Karpas-422 (cell line): ENCODE data around the gene OR13F1. TPM values are rescaled to one million over a fixed set of nuclear protein-coding genes. Genes with fewer than 3 reads are reported as not detected.

Source experiments
- DNase-seq: peaks from one replicate; pipeline ENCODE4 v3.0.0-alpha.2; 2015
- H2AFZ ChIP-seq: fragments of 200-600 bp; sonication (generic); 2 replicates; pipeline ENCODE4 v1.6.1; 2014; ENCODE audit warnings: antibody characterized with exemption, low read length, mixed read lengths
- H3K27ac ChIP-seq: fragments of 200-600 bp; sonication (generic); 2 replicates; pipeline ENCODE4 v1.5.1; 2014; ENCODE audit warnings: mild to moderate bottlenecking, low read length, moderate library complexity
- H3K27me3 ChIP-seq: fragments of 200-600 bp; sonication (generic); 2 replicates; pipeline ENCODE4 v1.6.1; 2014; ENCODE audit warnings: low read length, mixed read lengths
- H3K36me3 ChIP-seq: fragments of 200-600 bp; sonication (generic); 2 replicates; pipeline ENCODE4 v1.6.1; 2014; ENCODE audit warnings: low read length, mixed read lengths; ENCODE audit not compliant: insufficient read depth
- H3K4me1 ChIP-seq: fragments of 200-600 bp; sonication (generic); 2 replicates; pipeline ENCODE4 v1.6.1; 2014; ENCODE audit warnings: mild to moderate bottlenecking, low read length, mixed read lengths
- H3K4me2 ChIP-seq: fragments of 200-600 bp; sonication (generic); 2 replicates; pipeline ENCODE4 v1.6.1; 2014; ENCODE audit warnings: low read length, low read depth, mild to moderate bottlenecking; ENCODE audit not compliant: poor library complexity, severe bottlenecking
- H3K4me3 ChIP-seq: fragments of 200-600 bp; sonication (generic); 2 replicates; pipeline ENCODE4 v1.5.1; 2014; ENCODE audit warnings: mild to moderate bottlenecking, antibody characterized with exemption, low read length, mixed read lengths
- H3K79me2 ChIP-seq: fragments of 200-600 bp; sonication (generic); 2 replicates; pipeline ENCODE4 v1.6.1; 2014; ENCODE audit warnings: mild to moderate bottlenecking, low read length, mixed read lengths
- H3K9ac ChIP-seq: fragments of 200-600 bp; sonication (generic); 2 replicates; pipeline ENCODE4 v1.6.0; 2014; ENCODE audit warnings: low read length
- H3K9me2 ChIP-seq: fragments of 200-600 bp; sonication (generic), shearing (Covaris generic); replicated peaks from 2 replicates; pipeline ENCODE4 v1.6.0; 2014; ENCODE audit warnings: mild to moderate bottlenecking, low read length, moderate library complexity; ENCODE audit not compliant: insufficient read depth
- H3K9me3 ChIP-seq: fragments of 300-700, 200-600 bp; sonication (generic); 2 replicates; pipeline ENCODE4 v1.6.1; 2014; ENCODE audit warnings: low read length, mixed read lengths
- H4K20me1 ChIP-seq: fragments of 200-600 bp; sonication (generic); 2 replicates; pipeline ENCODE4 v1.6.1; 2014; ENCODE audit warnings: mild to moderate bottlenecking, antibody characterized with exemption, low read length, low read depth; ENCODE audit not compliant: insufficient read depth
- total RNA-seq: library from RNA; depleted of rRNA; stranded (reverse); fragments of >200 nt; shearing (Covaris generic); gene quantifications from 2 replicates; pipeline ENCODE4 v1.2.3, GENCODE V29; 2014; ENCODE audit warnings: low replicate concordance; rRNA removed

OR13F1 gene
- not detected in 2 replicates for total RNA-seq

GRCh38 chr9:104503963-104504362, at the start of gene OR13F1:
OR13F1 (plus strand) TSS chr9:104504263; CDS start chr9:104504263, 0 bp downstream.
- H3K4me2 ChIP-seq: no peak within 1 kb of the TSS
- H3K79me2 ChIP-seq: no peaks in the 10 kb centered on the region
- H2AFZ ChIP-seq: no peak within 1 kb of the TSS
- H3K27ac ChIP-seq: no peak within 1 kb of the TSS
- no peaks in the 10 kb centered on the region for H3K27me3 ChIP-seq
- H4K20me1 ChIP-seq: no peaks in the 10 kb centered on the region
- no peaks in the 10 kb centered on the region for H3K4me1 ChIP-seq
- H3K9me3 ChIP-seq: no peaks in the 10 kb centered on the region
- H3K9ac ChIP-seq: no peak within 1 kb of the TSS
- no peak within 1 kb of the TSS for H3K4me3 ChIP-seq
- no peaks in the 10 kb centered on the region for H3K36me3 ChIP-seq
- no peaks in the 10 kb centered on the region for H3K9me2 ChIP-seq
- no peak for DNase-seq

GRCh38 chr9:104456831-104457230, 47.2 kb upstream of the OR13F1 start:
- H3K27ac ChIP-seq: no peak overlapping the region
- H3K4me2 ChIP-seq: no peak overlapping the region
- H4K20me1 ChIP-seq: no peaks in the 10 kb centered on the region
- H3K79me2 ChIP-seq: no peaks in the 10 kb centered on the region
- no peaks in the 10 kb centered on the region for H3K9me3 ChIP-seq
- peak; percentile 48 for DNase-seq
- no peaks in the 10 kb centered on the region for H3K27me3 ChIP-seq
- H3K4me1 ChIP-seq: no peaks in the 10 kb centered on the region
- H2AFZ ChIP-seq: no peak overlapping the region
- no peak overlapping the region for H3K4me3 ChIP-seq
- H3K36me3 ChIP-seq: no peaks in the 10 kb centered on the region
- no peak overlapping the region for H3K9ac ChIP-seq
- H3K9me2 ChIP-seq: no peaks in the 10 kb centered on the region

GRCh38 chr9:104463864-104464263, 40.2 kb upstream of the OR13F1 start:
- Histone ChIP-seq H2AFZ (no peak overlapping the region), H3K79me2 (no peaks in the 10 kb centered on the region), H3K9me3 (no peaks in the 10 kb centered on the region), H3K36me3 (no peaks in the 10 kb centered on the region), H3K4me2 (no peak overlapping the region), H3K27me3 (no peaks in the 10 kb centered on the region), H3K4me3 (no peak overlapping the region), H3K9me2 (no peaks in the 10 kb centered on the region), H3K27ac (no peak overlapping the region), H3K9ac (no peak overlapping the region), H4K20me1 (no peaks in the 10 kb centered on the region), H3K4me1 (no peaks in the 10 kb centered on the region)
- no peak for DNase-seq

- no peak overlapping the region for H3K4me2 ChIP-seq
- peaks cover 3% of the 10 kb centered on the region for H3K4me1 ChIP-seq
- no peaks in the 10 kb centered on the region for H3K9me2 ChIP-seq
- H3K79me2 ChIP-seq: no peaks in the 10 kb centered on the region
- no peak overlapping the region for H3K27ac ChIP-seq
- H3K27me3 ChIP-seq: no peaks in the 10 kb centered on the region
- H3K4me3 ChIP-seq: no peak overlapping the region
- no peak overlapping the region for H2AFZ ChIP-seq
- H3K9me3 ChIP-seq: no peaks in the 10 kb centered on the region
- H3K9ac ChIP-seq: no peak overlapping the region
- H3K36me3 ChIP-seq: no peaks in the 10 kb centered on the region
- DNase-seq: no peak
- H4K20me1 ChIP-seq: no peaks in the 10 kb centered on the region
These were observed 35.8 kb upstream of the OR13F1 start for GRCh38 chr9:104468261-104468660.

GRCh38 chr9:104482921-104483570, 21.0 kb upstream of the OR13F1 start:
- H3K4me3 ChIP-seq: no peak overlapping the region
- H2AFZ ChIP-seq: no peak overlapping the region
- H3K27me3 ChIP-seq: no peaks in the 10 kb centered on the region
- no peak overlapping the region for H3K27ac ChIP-seq
- no peaks in the 10 kb centered on the region for H3K9me2 ChIP-seq
- H3K4me2 ChIP-seq: no peak overlapping the region
- H3K79me2 ChIP-seq: no peaks in the 10 kb centered on the region
- H3K4me1 ChIP-seq: no peaks in the 10 kb centered on the region
- H4K20me1 ChIP-seq: no peaks in the 10 kb centered on the region
- no peak for DNase-seq
- no peak overlapping the region for H3K9ac ChIP-seq
- no peaks in the 10 kb centered on the region for H3K9me3 ChIP-seq
- no peaks in the 10 kb centered on the region for H3K36me3 ChIP-seq

GRCh38 chr9:104485014-104485413, 19.0 kb upstream of the OR13F1 start:
- no peaks in the 10 kb centered on the region for H3K27me3 ChIP-seq
- no peaks in the 10 kb centered on the region for H3K9me3 ChIP-seq
- no peaks in the 10 kb centered on the region for H4K20me1 ChIP-seq
- H3K27ac ChIP-seq: no peak overlapping the region
- H3K9ac ChIP-seq: no peak overlapping the region
- no peak overlapping the region for H3K4me2 ChIP-seq
- H3K4me3 ChIP-seq: no peak overlapping the region
- no peaks in the 10 kb centered on the region for H3K36me3 ChIP-seq
- no peaks in the 10 kb centered on the region for H3K9me2 ChIP-seq
- no peak overlapping the region for H2AFZ ChIP-seq
- DNase-seq: no peak
- H3K4me1 ChIP-seq: no peaks in the 10 kb centered on the region
- no peaks in the 10 kb centered on the region for H3K79me2 ChIP-seq

- H4K20me1 ChIP-seq: no peaks in the 10 kb centered on the region
- no peak overlapping the region for H3K4me2 ChIP-seq
- no peaks in the 10 kb centered on the region for H3K9me3 ChIP-seq
- no peaks in the 10 kb centered on the region for H3K9me2 ChIP-seq
- no peak overlapping the region for H2AFZ ChIP-seq
- H3K27me3 ChIP-seq: no peaks in the 10 kb centered on the region
- H3K4me3 ChIP-seq: no peak overlapping the region
- no peaks in the 10 kb centered on the region for H3K36me3 ChIP-seq
- no peaks in the 10 kb centered on the region for H3K79me2 ChIP-seq
- no peak overlapping the region for H3K27ac ChIP-seq
- H3K4me1 ChIP-seq: peaks cover 5% of the 10 kb centered on the region
- no peak overlapping the region for H3K9ac ChIP-seq
- peak; percentile 63 for DNase-seq
These were observed 9.3 kb upstream of the OR13F1 start for GRCh38 chr9:104494808-104495207.

- H3K9me2 ChIP-seq: no peaks in the 10 kb centered on the region
- H3K4me2 ChIP-seq: no peak overlapping the region
- no peaks in the 10 kb centered on the region for H3K9me3 ChIP-seq
- H3K27me3 ChIP-seq: no peaks in the 10 kb centered on the region
- DNase-seq: no peak
- no peak overlapping the region for H2AFZ ChIP-seq
- no peak overlapping the region for H3K4me3 ChIP-seq
- no peaks in the 10 kb centered on the region for H4K20me1 ChIP-seq
- no peaks in the 10 kb centered on the region for H3K36me3 ChIP-seq
- H3K4me1 ChIP-seq: no peaks in the 10 kb centered on the region
- no peak overlapping the region for H3K27ac ChIP-seq
- no peaks in the 10 kb centered on the region for H3K79me2 ChIP-seq
- H3K9ac ChIP-seq: no peak overlapping the region
These were observed 623 bp upstream of the OR13F1 start for GRCh38 chr9:104503440-104503839.
